ENCODE data around the gene MBD3L1.

MBD3L1 gene

DNA sequence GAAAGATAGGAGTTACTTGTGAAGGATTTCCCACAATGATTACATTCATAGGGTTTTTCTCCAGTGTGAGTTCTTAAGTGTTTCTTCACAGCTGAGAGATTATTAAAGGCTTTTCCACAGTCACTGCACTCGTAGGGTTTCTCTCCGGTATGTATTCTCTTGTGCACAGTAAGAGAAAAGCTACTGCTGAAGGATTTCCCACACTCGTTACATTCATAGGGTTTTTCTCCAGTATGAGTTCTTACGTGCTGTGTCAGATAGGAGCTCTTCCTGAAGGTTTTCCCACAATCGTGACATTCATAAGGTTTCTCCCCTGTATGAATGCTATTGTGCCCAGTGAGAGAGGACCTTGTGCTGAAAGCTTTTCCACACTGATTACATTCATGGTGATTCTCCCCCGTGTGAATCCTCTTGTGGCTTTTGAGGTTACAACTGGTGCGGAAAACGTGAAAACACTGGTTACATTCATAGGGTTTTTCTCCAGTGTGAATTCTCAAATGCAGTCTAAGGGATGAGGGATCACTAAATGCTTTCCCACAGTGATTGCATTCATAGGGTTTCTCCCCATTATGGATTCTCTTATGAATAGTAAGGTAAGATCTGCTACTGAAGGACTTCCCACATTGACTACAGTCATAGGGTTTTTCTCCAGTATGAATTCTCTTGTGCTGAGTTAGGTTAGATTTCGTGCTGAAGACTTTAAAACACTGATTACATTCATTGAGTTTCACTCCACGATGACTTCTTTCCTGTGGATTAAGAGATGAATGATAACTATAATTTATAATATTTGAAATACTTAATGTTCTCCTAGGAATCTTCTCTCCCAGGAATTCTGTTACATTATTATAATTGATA, 20.6 kb upstream of the MBD3L1 start:
- H3K4me2 ChIP-seq (ENCODE audit: insufficient read depth, low read length, poor library complexity, severe bottlenecking) = no peak overlapping the region
- H3K36me3 ChIP-seq (replicated peaks in 1 of 2; ENCODE audit: control insufficient read depth in 2 of 2, insufficient read depth in 2 of 2, low read length in 2 of 2) = peaks cover 44 to 94% of the 10 kb centered on the region in 2 donors
- H3K27me3 ChIP-seq (ENCODE audit: control insufficient read depth in 3 of 3, insufficient read depth in 3 of 3, low read depth in 1 of 3, low read length in 3 of 3) = no peaks in the 10 kb centered on the region
- no peak overlapping the region for H3K23ac ChIP-seq (ENCODE audit: low read depth, low read length, poor library complexity)
- H2BK120ac ChIP-seq (ENCODE audit: low read depth, low read length) = no peak overlapping the region
- no CpG with 5 or more reads among the region's 10 CpGs for WGBS, 2 donors (ENCODE audit: extremely low coverage in 2 of 2, insufficient read length in 2 of 2, insufficient replicate concordance in 1 of 2)
- H3K14ac ChIP-seq (ENCODE audit: low read length) = no peak overlapping the region
- H4K91ac ChIP-seq (ENCODE audit: low read depth, low read length, poor library complexity) = no peak overlapping the region
- H2AFZ ChIP-seq (ENCODE audit: low read length) = no peak overlapping the region
- H2AK5ac ChIP-seq (ENCODE audit: low read depth, low read length) = no peak overlapping the region
- H2BK12ac ChIP-seq (ENCODE audit: low read length) = no peak overlapping the region
- DNase-seq (ENCODE audit: low spot score) = no peak
- H3K79me1 ChIP-seq (ENCODE audit: low read depth, low read length) = no peaks in the 10 kb centered on the region
- H3K4ac ChIP-seq (ENCODE audit: low read length) = no peak overlapping the region
- no peak overlapping the region for H4K8ac ChIP-seq (ENCODE audit: low read depth, low read length)
- no peak overlapping the region for H2BK5ac ChIP-seq (ENCODE audit: low read length)
- no peak overlapping the region for H3K27ac ChIP-seq (replicated peaks; ENCODE audit: low read length)
- H3K9me3 ChIP-seq (replicated peaks in 1 of 2; ENCODE audit: control insufficient read depth in 2 of 2, insufficient read depth in 1 of 2, low read depth in 1 of 2, low read length in 2 of 2) = peaks cover 58 to 97% of the 10 kb centered on the region in 2 donors
- H3K9ac ChIP-seq (ENCODE audit: low read depth, low read length, poor library complexity) = no peak overlapping the region
- H3K18ac ChIP-seq (ENCODE audit: low read length) = no peak overlapping the region
- no peak overlapping the region for H2BK15ac ChIP-seq (ENCODE audit: low read length)
- H3K4me3 ChIP-seq (ENCODE audit: low read length in 2 of 2) = no peak overlapping the region
- H3K4me1 ChIP-seq (ENCODE audit: control insufficient read depth in 2 of 2, insufficient read depth in 1 of 2, low read depth in 1 of 2, low read length in 2 of 2) = no peaks in the 10 kb centered on the region

DNA sequence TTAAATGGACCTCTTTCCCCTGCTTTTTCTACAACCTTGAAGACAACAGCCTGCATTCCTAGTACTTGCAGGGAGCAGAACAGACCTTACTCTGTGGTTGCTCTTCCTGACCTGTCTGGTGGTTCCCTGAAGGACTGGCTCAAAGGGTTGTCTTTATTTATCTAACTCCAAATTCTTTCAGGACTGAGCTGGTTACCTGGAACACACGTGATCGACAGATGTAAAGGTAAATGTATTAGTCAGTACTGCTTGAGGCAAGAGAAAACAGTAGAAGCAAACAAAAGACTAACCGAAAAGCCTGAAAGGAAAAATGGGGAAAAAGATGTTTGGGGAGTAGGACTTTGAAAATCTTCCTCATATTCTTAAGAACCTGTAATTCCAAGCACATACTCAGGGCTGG, 18.0 kb upstream of the MBD3L1 start:
- no peak overlapping the region for H2BK15ac ChIP-seq (ENCODE audit: low read length)
- no peak overlapping the region for H3K4me2 ChIP-seq (ENCODE audit: insufficient read depth, low read length, poor library complexity, severe bottlenecking)
- H2AFZ ChIP-seq (ENCODE audit: low read length) = no peak overlapping the region
- H3K18ac ChIP-seq (ENCODE audit: low read length) = no peak overlapping the region
- H3K9ac ChIP-seq (ENCODE audit: low read depth, low read length, poor library complexity) = no peak overlapping the region
- H2BK5ac ChIP-seq (ENCODE audit: low read length) = no peak overlapping the region
- H3K36me3 ChIP-seq (replicated peaks in 1 of 2; ENCODE audit: control insufficient read depth in 2 of 2, insufficient read depth in 2 of 2, low read length in 2 of 2) = peaks cover 37 to 92% of the 10 kb centered on the region in 2 donors
- no peak overlapping the region for H4K91ac ChIP-seq (ENCODE audit: low read depth, low read length, poor library complexity)
- no peak overlapping the region for H3K14ac ChIP-seq (ENCODE audit: low read length)
- H3K23ac ChIP-seq (ENCODE audit: low read depth, low read length, poor library complexity) = no peak overlapping the region
- H3K27me3 ChIP-seq (ENCODE audit: control insufficient read depth in 3 of 3, insufficient read depth in 3 of 3, low read depth in 1 of 3, low read length in 3 of 3) = no peaks in the 10 kb centered on the region
- no peak overlapping the region for H2AK5ac ChIP-seq (ENCODE audit: low read depth, low read length)
- DNase-seq (ENCODE audit: low spot score) = no peak
- H3K4me3 ChIP-seq (ENCODE audit: low read length in 2 of 2) = no peak overlapping the region
- no peaks in the 10 kb centered on the region for H3K4me1 ChIP-seq (ENCODE audit: control insufficient read depth in 2 of 2, insufficient read depth in 1 of 2, low read depth in 1 of 2, low read length in 2 of 2)
- peaks cover 47 to 89% of the 10 kb centered on the region in 2 donors for H3K9me3 ChIP-seq (replicated peaks in 1 of 2; ENCODE audit: control insufficient read depth in 2 of 2, insufficient read depth in 1 of 2, low read depth in 1 of 2, low read length in 2 of 2)
- H3K27ac ChIP-seq (replicated peaks; ENCODE audit: low read length) = no peak overlapping the region
- H2BK120ac ChIP-seq (ENCODE audit: low read depth, low read length) = no peak overlapping the region
- no peak overlapping the region for H2BK12ac ChIP-seq (ENCODE audit: low read length)
- no peak overlapping the region for H4K8ac ChIP-seq (ENCODE audit: low read depth, low read length)
- no CpG with 5 or more reads among the region's 3 CpGs for WGBS, 2 donors (ENCODE audit: extremely low coverage in 2 of 2, insufficient read length in 2 of 2, insufficient replicate concordance in 1 of 2)
- H3K79me1 ChIP-seq (ENCODE audit: low read depth, low read length) = no peaks in the 10 kb centered on the region
- no peak overlapping the region for H3K4ac ChIP-seq (ENCODE audit: low read length)

DNA sequence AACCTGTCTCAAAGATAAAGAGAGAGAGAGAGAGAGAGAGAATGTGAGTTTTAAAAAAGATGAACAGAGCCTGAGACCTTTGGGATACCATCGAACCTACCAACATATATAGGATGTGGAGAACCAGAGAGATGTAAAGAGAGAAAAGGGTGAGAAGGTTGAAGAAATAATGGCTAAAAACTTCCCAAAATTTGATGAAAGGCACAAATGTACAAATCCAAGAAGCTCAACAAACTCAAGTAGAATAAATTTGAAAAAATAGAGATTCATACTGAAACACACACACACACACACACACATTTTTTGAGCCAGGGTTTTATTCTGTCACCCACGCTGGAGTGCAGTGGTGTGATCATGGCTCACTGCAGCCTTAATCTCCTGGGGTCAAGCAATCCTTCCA, 16.4 kb upstream of the MBD3L1 start:
- Histone ChIP-seq H3K27me3 (ENCODE audit: control insufficient read depth in 3 of 3, insufficient read depth in 3 of 3, low read depth in 1 of 3, low read length in 3 of 3) (no peaks in the 10 kb centered on the region), H4K91ac (ENCODE audit: low read depth, low read length, poor library complexity) (no peak overlapping the region)

DNA sequence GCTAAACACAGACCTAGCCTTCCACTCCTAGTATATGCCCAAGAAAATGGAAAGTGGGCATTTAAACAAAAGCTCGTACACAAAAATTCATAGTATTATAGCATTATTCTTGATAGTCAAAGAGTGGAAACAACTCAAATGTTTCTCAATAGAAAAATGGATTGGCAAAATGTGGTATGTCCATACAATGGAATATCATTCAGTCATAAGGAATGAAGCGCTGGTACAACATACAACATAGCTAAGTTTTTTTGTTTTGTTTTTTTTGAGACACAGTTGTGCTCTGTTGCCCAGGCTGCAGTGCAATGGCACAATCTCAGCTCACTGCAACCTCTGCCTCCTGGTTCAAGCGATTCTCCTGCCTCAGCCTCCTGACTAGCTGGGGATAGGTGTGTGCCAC, 11.9 kb upstream of the MBD3L1 start:
- Histone ChIP-seq H2BK15ac (ENCODE audit: low read length) (no peak overlapping the region), H3K14ac (ENCODE audit: low read length) (no peak overlapping the region), H3K79me1 (ENCODE audit: low read depth, low read length) (no peaks in the 10 kb centered on the region), H3K27me3 (ENCODE audit: control insufficient read depth in 3 of 3, insufficient read depth in 3 of 3, low read depth in 1 of 3, low read length in 3 of 3) (no peaks in the 10 kb centered on the region), H2BK120ac (ENCODE audit: low read depth, low read length) (no peak overlapping the region), H2AK5ac (ENCODE audit: low read depth, low read length) (no peak overlapping the region), H3K36me3 (replicated peaks in 1 of 2; ENCODE audit: control insufficient read depth in 2 of 2, insufficient read depth in 2 of 2, low read length in 2 of 2) (peaks cover 42 to 92% of the 10 kb centered on the region in 2 donors), H3K27ac (replicated peaks; ENCODE audit: low read length) (no peak overlapping the region), H3K4me3 (ENCODE audit: low read length in 2 of 2) (no peak overlapping the region), H3K9me3 (replicated peaks in 1 of 2; ENCODE audit: control insufficient read depth in 2 of 2, insufficient read depth in 1 of 2, low read depth in 1 of 2, low read length in 2 of 2) (peaks cover 23 to 37% of the 10 kb centered on the region in 2 donors), H3K4me1 (ENCODE audit: control insufficient read depth in 2 of 2, insufficient read depth in 1 of 2, low read depth in 1 of 2, low read length in 2 of 2) (no peaks in the 10 kb centered on the region), H4K8ac (ENCODE audit: low read depth, low read length) (no peak overlapping the region), H2BK12ac (ENCODE audit: low read length) (no peak overlapping the region), H2AFZ (ENCODE audit: low read length) (no peak overlapping the region), H3K4ac (ENCODE audit: low read length) (no peak overlapping the region), H3K23ac (ENCODE audit: low read depth, low read length, poor library complexity) (no peak overlapping the region), H3K4me2 (ENCODE audit: insufficient read depth, low read length, poor library complexity, severe bottlenecking) (no peak overlapping the region), H2BK5ac (ENCODE audit: low read length) (no peak overlapping the region), H4K91ac (ENCODE audit: low read depth, low read length, poor library complexity) (no peak overlapping the region), H3K9ac (ENCODE audit: low read depth, low read length, poor library complexity) (no peak overlapping the region), H3K18ac (ENCODE audit: low read length) (no peak overlapping the region)
- WGBS, 2 donors (ENCODE audit: extremely low coverage in 2 of 2, insufficient read length in 2 of 2, insufficient replicate concordance in 1 of 2) = no CpG with 5 or more reads among the region's 3 CpGs
- DNase-seq (ENCODE audit: low spot score) = no peak

More for the DNA sequence above, 16.4 kb upstream of the MBD3L1 start:
- peaks cover 42 to 79% of the 10 kb centered on the region in 2 donors for H3K9me3 ChIP-seq (replicated peaks in 1 of 2; ENCODE audit: control insufficient read depth in 2 of 2, insufficient read depth in 1 of 2, low read depth in 1 of 2, low read length in 2 of 2)
- DNase-seq (ENCODE audit: low spot score) = no peak
- no peak overlapping the region for H2BK120ac ChIP-seq (ENCODE audit: low read depth, low read length)
- no peak overlapping the region for H3K18ac ChIP-seq (ENCODE audit: low read length)
- no peaks in the 10 kb centered on the region for H3K79me1 ChIP-seq (ENCODE audit: low read depth, low read length)
- no peak overlapping the region for H3K27ac ChIP-seq (replicated peaks; ENCODE audit: low read length)
- no CpG with 5 or more reads among the region's 2 CpGs for WGBS, 2 donors (ENCODE audit: extremely low coverage in 2 of 2, insufficient read length in 2 of 2, insufficient replicate concordance in 1 of 2)
- no peak overlapping the region for H3K14ac ChIP-seq (ENCODE audit: low read length)
- no peak overlapping the region for H2AK5ac ChIP-seq (ENCODE audit: low read depth, low read length)
- no peak overlapping the region for H4K8ac ChIP-seq (ENCODE audit: low read depth, low read length)
- H3K23ac ChIP-seq (ENCODE audit: low read depth, low read length, poor library complexity) = no peak overlapping the region
- H3K36me3 ChIP-seq (replicated peaks in 1 of 2; ENCODE audit: control insufficient read depth in 2 of 2, insufficient read depth in 2 of 2, low read length in 2 of 2) = peaks cover 35 to 90% of the 10 kb centered on the region in 2 donors
- H3K4me3 ChIP-seq (ENCODE audit: low read length in 2 of 2) = no peak overlapping the region
- H3K4me1 ChIP-seq (ENCODE audit: control insufficient read depth in 2 of 2, insufficient read depth in 1 of 2, low read depth in 1 of 2, low read length in 2 of 2) = no peaks in the 10 kb centered on the region
- no peak overlapping the region for H3K9ac ChIP-seq (ENCODE audit: low read depth, low read length, poor library complexity)
- H3K4ac ChIP-seq (ENCODE audit: low read length) = no peak overlapping the region
- no peak overlapping the region for H3K4me2 ChIP-seq (ENCODE audit: insufficient read depth, low read length, poor library complexity, severe bottlenecking)
- no peak overlapping the region for H2BK12ac ChIP-seq (ENCODE audit: low read length)
- H2AFZ ChIP-seq (ENCODE audit: low read length) = no peak overlapping the region
- H2BK5ac ChIP-seq (ENCODE audit: low read length) = no peak overlapping the region
- H2BK15ac ChIP-seq (ENCODE audit: low read length) = no peak overlapping the region
